ES-I3 (cell line): ENCODE data around the gene KLHDC4.

Experiments used
- H3K36me3 ChIP-seq: 2 replicates; pipeline ENCODE4 v1.6.1; 2013; ENCODE audit warnings: mild to moderate bottlenecking, low read length, control low read depth, moderate library complexity; ENCODE audit not compliant: insufficient read depth
- H3K4me1 ChIP-seq: 2 replicates; pipeline ENCODE4 v1.6.1; 2013; ENCODE audit warnings: mild to moderate bottlenecking, control low read depth, low read length; ENCODE audit not compliant: insufficient read depth
- H3K9ac ChIP-seq: 2 replicates; pipeline ENCODE4 v1.6.1; 2013; ENCODE audit warnings: low read depth, mild to moderate bottlenecking, low read length, moderate library complexity
- H3K9me3 ChIP-seq: 2 replicates; pipeline ENCODE4 v1.6.1; 2013; ENCODE audit warnings: mild to moderate bottlenecking, low read length, moderate library complexity; ENCODE audit not compliant: control insufficient read depth, insufficient read depth

The KLHDC4 gene

GRCh38 chr16:87674419-87674818, 91.4 kb downstream of the KLHDC4 start:
- Histone ChIP-seq H3K4me1 (no peaks in the 10 kb centered on the region), H3K9me3 (no peaks in the 10 kb centered on the region), H3K9ac (no peak overlapping the region), H3K36me3 (no peaks in the 10 kb centered on the region)

- Histone ChIP-seq H3K9ac (no peak overlapping the region), H3K9me3 (no peaks in the 10 kb centered on the region), H3K4me1 (no peaks in the 10 kb centered on the region), H3K36me3 (no peaks in the 10 kb centered on the region)
These were observed 94.0 kb downstream of the KLHDC4 start for GRCh38 chr16:87671715-87672270.

- Histone ChIP-seq H3K36me3 (no peaks in the 10 kb centered on the region), H3K9me3 (no peaks in the 10 kb centered on the region), H3K9ac (no peak overlapping the region), H3K4me1 (no peaks in the 10 kb centered on the region)
These were observed 94.6 kb downstream of the KLHDC4 start for GRCh38 chr16:87671221-87671620.

GRCh38 chr16:87669672-87670071, 96.1 kb downstream of the KLHDC4 start:
- Histone ChIP-seq H3K9ac (no peak overlapping the region), H3K9me3 (no peaks in the 10 kb centered on the region), H3K4me1 (no peaks in the 10 kb centered on the region), H3K36me3 (no peaks in the 10 kb centered on the region)

GRCh38 chr16:87667946-87668345, 97.8 kb downstream of the KLHDC4 start:
- no peaks in the 10 kb centered on the region for H3K4me1 ChIP-seq
- H3K36me3 ChIP-seq = no peaks in the 10 kb centered on the region
- no peak overlapping the region for H3K9ac ChIP-seq
- H3K9me3 ChIP-seq = no peaks in the 10 kb centered on the region

- H3K4me1 ChIP-seq = peaks cover 3% of the 10 kb centered on the region; the same call in 1 of the 2 replicates
- H3K9ac ChIP-seq = no peak overlapping the region
- no peaks in the 10 kb centered on the region for H3K36me3 ChIP-seq
- no peaks in the 10 kb centered on the region for H3K9me3 ChIP-seq
These were observed 98.3 kb downstream of the KLHDC4 start for GRCh38 chr16:87667443-87667842.

GRCh38 chr16:87666919-87667318, 98.9 kb downstream of the KLHDC4 start:
- peaks cover 4% of the 10 kb centered on the region; the same call in 1 of the 2 replicates for H3K4me1 ChIP-seq
- H3K9me3 ChIP-seq = no peaks in the 10 kb centered on the region
- H3K36me3 ChIP-seq = no peaks in the 10 kb centered on the region
- no peak overlapping the region for H3K9ac ChIP-seq

GRCh38 chr16:87665193-87665592, 100.6 kb downstream of the KLHDC4 start:
- peaks cover 7% of the 10 kb centered on the region; the same call in 1 of the 2 replicates for H3K4me1 ChIP-seq
- no peaks in the 10 kb centered on the region for H3K36me3 ChIP-seq
- no peaks in the 10 kb centered on the region for H3K9me3 ChIP-seq
- H3K9ac ChIP-seq = no peak overlapping the region

GRCh38 chr16:87664792-87665191, 101.0 kb downstream of the KLHDC4 start:
- Histone ChIP-seq H3K9me3 (no peaks in the 10 kb centered on the region), H3K9ac (no peak overlapping the region), H3K36me3 (no peaks in the 10 kb centered on the region), H3K4me1 (peaks cover 7% of the 10 kb centered on the region; the same call in 1 of the 2 replicates)

- H3K9ac ChIP-seq = no peak overlapping the region
- H3K36me3 ChIP-seq = no peaks in the 10 kb centered on the region
- H3K9me3 ChIP-seq = no peaks in the 10 kb centered on the region
- peaks cover 7% of the 10 kb centered on the region; the same call in 1 of the 2 replicates for H3K4me1 ChIP-seq
These were observed 103.3 kb downstream of the KLHDC4 start for GRCh38 chr16:87662254-87663204.

GRCh38 chr16:87661561-87661960, 104.2 kb downstream of the KLHDC4 start:
- no peaks in the 10 kb centered on the region for H3K9me3 ChIP-seq
- H3K4me1 ChIP-seq = peaks cover 7% of the 10 kb centered on the region; the same call in 1 of the 2 replicates
- H3K36me3 ChIP-seq = no peaks in the 10 kb centered on the region
- H3K9ac ChIP-seq = no peak overlapping the region

GRCh38 chr16:87658564-87659225, 107.1 kb downstream of the KLHDC4 start:
- peaks cover 7% of the 10 kb centered on the region; the same call in 1 of the 2 replicates for H3K4me1 ChIP-seq
- no peak overlapping the region for H3K9ac ChIP-seq
- no peaks in the 10 kb centered on the region for H3K9me3 ChIP-seq
- no peaks in the 10 kb centered on the region for H3K36me3 ChIP-seq
